Nephron (organoid): ENCODE results near the gene RFTN1.
A peak's percentile ranks its signal among the peaks of the same experiment; 100 is the strongest.

Experiments used
- H3K27ac Mint-ChIP-seq, 3 experiments: 2 replicates each; pipeline ENCODE4 v1.8.0; 2020; ENCODE audit warnings: mixed read lengths in 3 of 3, mild to moderate bottlenecking in 2 of 3, moderate library complexity in 1 of 3
- H3K27me3 Mint-ChIP-seq: 2 replicates; pipeline ENCODE4 v1.8.0; 2021; ENCODE audit warnings: low read depth, mild to moderate bottlenecking, moderate library complexity, mixed read lengths
- H3K36me3 Mint-ChIP-seq: 2 replicates; pipeline ENCODE4 v1.8.0; 2020; ENCODE audit warnings: low read depth, mixed read lengths
- H3K4me1 Mint-ChIP-seq: 2 replicates; pipeline ENCODE4 v1.8.0; 2020; ENCODE audit warnings: mixed read lengths
- H3K4me3 Mint-ChIP-seq, 3 experiments: 2 replicates each; pipeline ENCODE4 v1.8.0; 2020; ENCODE audit warnings: mild to moderate bottlenecking in 3 of 3, mixed read lengths in 3 of 3, moderate library complexity in 2 of 3
- H3K9me3 Mint-ChIP-seq: 2 replicates; pipeline ENCODE4 v1.8.0; 2020; ENCODE audit warnings: mixed read lengths
- TF ChIP-seq, protein P1 (sequence below), 3 experiments: fragments of 200-600 bp; sonication (generic); IDR thresholded peaks; one replicate each; pipeline ENCODE4 v1.5.0; 2021; ENCODE audit warnings: antibody characterized with exemption in 3 of 3; ENCODE audit not compliant: unreplicated experiment in 3 of 3

Gene RFTN1

DNA sequence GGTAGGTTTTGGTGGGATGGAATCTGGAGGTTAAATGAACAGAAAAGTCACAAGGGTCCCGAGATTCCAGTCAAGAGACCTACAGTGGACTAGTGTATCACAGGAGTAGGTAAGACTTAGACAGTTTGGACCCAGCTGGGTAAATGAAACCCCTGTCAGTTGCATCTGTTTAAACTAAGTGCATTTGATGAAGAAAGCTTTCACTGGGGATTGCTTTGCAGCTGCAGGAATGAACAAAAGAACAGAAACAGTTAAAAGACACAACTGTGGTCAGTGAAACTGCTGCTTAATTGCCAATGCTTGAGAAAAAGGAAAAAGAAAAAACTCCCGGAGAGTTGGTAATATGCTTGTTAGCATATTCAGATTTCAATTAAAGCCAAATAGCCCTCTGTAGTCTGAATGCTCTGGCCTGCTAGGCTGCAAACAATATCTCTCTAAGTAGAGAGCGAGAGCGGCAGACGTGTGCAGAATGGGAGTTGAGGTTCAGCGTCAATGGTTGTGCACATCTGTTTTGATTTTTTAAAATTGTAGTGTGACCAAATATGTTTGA lies 211.3 kb downstream of the RFTN1 start:
- H3K36me3 Mint-ChIP-seq: peaks cover 74% of the 10 kb centered on the region
- TF ChIP-seq, protein P1, sequence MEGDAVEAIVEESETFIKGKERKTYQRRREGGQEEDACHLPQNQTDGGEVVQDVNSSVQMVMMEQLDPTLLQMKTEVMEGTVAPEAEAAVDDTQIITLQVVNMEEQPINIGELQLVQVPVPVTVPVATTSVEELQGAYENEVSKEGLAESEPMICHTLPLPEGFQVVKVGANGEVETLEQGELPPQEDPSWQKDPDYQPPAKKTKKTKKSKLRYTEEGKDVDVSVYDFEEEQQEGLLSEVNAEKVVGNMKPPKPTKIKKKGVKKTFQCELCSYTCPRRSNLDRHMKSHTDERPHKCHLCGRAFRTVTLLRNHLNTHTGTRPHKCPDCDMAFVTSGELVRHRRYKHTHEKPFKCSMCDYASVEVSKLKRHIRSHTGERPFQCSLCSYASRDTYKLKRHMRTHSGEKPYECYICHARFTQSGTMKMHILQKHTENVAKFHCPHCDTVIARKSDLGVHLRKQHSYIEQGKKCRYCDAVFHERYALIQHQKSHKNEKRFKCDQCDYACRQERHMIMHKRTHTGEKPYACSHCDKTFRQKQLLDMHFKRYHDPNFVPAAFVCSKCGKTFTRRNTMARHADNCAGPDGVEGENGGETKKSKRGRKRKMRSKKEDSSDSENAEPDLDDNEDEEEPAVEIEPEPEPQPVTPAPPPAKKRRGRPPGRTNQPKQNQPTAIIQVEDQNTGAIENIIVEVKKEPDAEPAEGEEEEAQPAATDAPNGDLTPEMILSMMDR (IDR thresholded peaks at IDR 0.05; ENCODE audit: unreplicated experiment in 3 of 3): no peak
- no peak overlapping the region for H3K4me3 Mint-ChIP-seq
- H3K27ac Mint-ChIP-seq: peak overlapping the region in 2 of 3 experiments; percentile 29 to 79
- peaks cover 5% of the 10 kb centered on the region for H3K9me3 Mint-ChIP-seq
- H3K4me1 Mint-ChIP-seq: peaks cover 23% of the 10 kb centered on the region
- no peaks in the 10 kb centered on the region for H3K27me3 Mint-ChIP-seq

DNA sequence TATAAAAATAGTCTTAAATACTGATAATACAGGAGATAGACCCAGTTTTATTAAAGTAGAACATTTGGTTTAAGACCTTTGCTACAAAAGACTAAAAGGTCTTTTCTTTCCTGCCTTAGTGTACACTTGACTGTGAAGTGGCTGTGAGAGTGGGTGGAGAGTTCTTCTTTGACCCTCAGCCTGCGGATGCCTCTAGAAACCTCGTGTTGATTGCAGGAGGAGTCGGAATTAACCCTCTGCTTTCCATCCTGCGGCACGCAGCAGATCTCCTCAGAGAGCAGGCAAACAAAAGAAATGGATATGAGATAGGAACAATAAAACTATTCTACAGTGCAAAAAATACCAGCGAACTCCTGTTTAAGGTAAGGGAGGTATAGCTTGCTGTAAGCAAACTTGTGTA lies 212.0 kb downstream of the RFTN1 start:
- Mint-ChIP-seq H3K36me3 (peaks cover 76% of the 10 kb centered on the region), H3K4me1 (peaks cover 23% of the 10 kb centered on the region), H3K27ac (peak overlapping the region; percentile 25 to 79 (median 48)), H3K4me3 (peak overlapping the region in 2 of 3 experiments; percentile 62), H3K27me3 (no peaks in the 10 kb centered on the region), H3K9me3 (peaks cover 8% of the 10 kb centered on the region)
- TF ChIP-seq, protein P1 (IDR thresholded peaks at IDR 0.05; ENCODE audit: unreplicated experiment in 3 of 3): no peak

DNA sequence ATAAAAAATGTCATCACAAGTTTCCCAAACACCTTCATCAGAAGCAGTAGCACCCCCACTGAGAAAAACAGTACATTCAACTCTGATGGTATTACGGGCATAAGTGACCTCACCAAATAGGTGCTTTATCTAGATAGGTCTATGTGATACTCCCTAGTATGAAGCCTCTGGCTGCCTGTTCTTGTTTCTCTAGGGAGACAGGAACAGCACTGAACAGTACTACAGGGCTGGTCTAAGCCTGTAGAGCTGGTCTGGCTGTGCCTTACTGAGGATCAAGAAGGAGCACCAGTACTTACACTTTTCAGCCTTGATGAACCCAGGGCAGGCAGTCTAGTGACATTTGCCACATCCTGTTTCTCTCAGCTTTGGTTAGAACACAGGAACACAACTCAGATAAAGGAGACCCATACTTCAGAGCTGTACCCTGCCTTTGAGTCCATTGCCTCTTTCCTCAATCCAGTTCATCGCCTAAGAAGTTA lies 212.6 kb downstream of the RFTN1 start:
- Mint-ChIP-seq H3K9me3 (peaks cover 10% of the 10 kb centered on the region), H3K4me1 (peaks cover 23% of the 10 kb centered on the region), H3K36me3 (peaks cover 77% of the 10 kb centered on the region), H3K27me3 (no peaks in the 10 kb centered on the region), H3K27ac (peak overlapping the region; percentile 25 to 79 (median 48)), H3K4me3 (no peak overlapping the region)
- TF ChIP-seq, protein P1 (IDR thresholded peaks at IDR 0.05; ENCODE audit: unreplicated experiment in 3 of 3): no peak

DNA sequence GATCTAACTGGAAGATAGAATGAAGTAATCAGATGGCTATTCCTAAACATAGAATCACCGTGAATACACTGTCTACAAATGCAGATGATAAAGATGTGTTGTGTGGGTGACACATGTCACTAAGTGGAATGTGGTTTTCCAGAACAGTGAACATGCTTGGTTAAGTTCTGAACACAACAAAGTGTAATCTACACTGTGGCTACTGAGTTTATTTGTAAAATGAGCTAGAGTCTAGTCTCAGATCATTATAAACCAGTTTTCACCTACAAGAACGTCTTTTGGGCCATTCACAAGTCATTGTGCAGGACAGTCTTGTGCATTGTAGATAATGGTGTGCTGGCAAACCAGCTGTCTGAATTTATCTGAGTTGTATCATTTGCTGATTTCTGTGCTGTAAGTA lies 213.2 kb downstream of the RFTN1 start:
- H3K4me3 Mint-ChIP-seq: no peak overlapping the region
- H3K4me1 Mint-ChIP-seq: peaks cover 23% of the 10 kb centered on the region
- TF ChIP-seq, protein P1 (IDR thresholded peaks at IDR 0.05; ENCODE audit: unreplicated experiment in 3 of 3): no peak
- no peaks in the 10 kb centered on the region for H3K27me3 Mint-ChIP-seq
- H3K27ac Mint-ChIP-seq: no peak overlapping the region
- peaks cover 78% of the 10 kb centered on the region for H3K36me3 Mint-ChIP-seq
- peaks cover 17% of the 10 kb centered on the region for H3K9me3 Mint-ChIP-seq

DNA sequence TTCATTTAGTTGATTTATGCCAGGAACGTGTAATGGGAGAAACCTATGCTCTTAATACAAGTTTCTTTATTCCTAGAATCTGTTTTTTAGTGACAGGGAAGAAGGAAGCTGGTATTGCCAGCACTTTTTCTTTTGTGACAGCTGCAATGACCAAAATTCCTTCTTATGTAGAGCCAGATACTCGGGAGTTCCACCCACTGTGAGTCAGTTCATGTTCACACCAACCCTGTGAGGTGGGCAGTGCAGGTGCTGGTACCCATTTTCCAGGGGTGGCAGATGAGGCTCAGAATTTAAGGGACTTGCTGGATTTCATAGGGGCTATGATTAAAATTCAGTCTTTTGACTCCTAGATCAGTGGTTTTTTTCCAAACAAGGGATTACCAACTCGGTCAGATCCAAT lies 213.8 kb downstream of the RFTN1 start:
- Mint-ChIP-seq H3K27ac (no peak overlapping the region), H3K9me3 (peaks cover 20% of the 10 kb centered on the region), H3K27me3 (no peaks in the 10 kb centered on the region), H3K36me3 (peaks cover 80% of the 10 kb centered on the region), H3K4me1 (peaks cover 23% of the 10 kb centered on the region), H3K4me3 (no peak overlapping the region)
- TF ChIP-seq, protein P1 (IDR thresholded peaks at IDR 0.05; ENCODE audit: unreplicated experiment in 3 of 3): no peak

DNA sequence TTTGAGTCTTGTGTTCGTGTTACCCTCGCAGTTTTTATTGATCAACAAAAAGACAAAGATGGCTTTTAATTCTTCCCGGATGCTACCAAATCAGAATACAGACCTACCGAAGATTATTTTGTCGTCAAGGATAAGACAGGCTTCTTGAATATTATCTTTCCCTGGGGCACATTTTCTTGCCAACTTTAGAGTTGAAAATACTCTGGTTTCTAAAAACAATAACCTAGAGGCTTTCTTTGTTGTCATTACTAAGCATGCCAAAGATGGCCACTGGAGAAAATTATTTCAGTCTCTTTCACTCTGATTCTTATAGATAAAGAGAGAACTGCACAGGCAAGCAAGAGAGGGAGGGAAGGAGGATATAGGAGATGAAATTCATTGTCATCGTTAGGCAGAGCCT lies 214.6 kb downstream of the RFTN1 start:
- H3K36me3 Mint-ChIP-seq: peaks cover 82% of the 10 kb centered on the region

More for the DNA sequence above, 214.6 kb downstream of the RFTN1 start:
- Mint-ChIP-seq H3K27me3 (no peaks in the 10 kb centered on the region), H3K4me3 (no peak overlapping the region), H3K4me1 (peaks cover 23% of the 10 kb centered on the region), H3K9me3 (peaks cover 23% of the 10 kb centered on the region), H3K27ac (no peak overlapping the region)
- TF ChIP-seq, protein P1 (IDR thresholded peaks at IDR 0.05; ENCODE audit: unreplicated experiment in 3 of 3): no peak
